Cardiac fibroblast (primary cell): Measurements from ENCODE around the gene ERI3.

Source experiments
- DNase-seq, 2 donors: peaks; one replicate each; pipeline versions ENCODE4 v3.0.0 to v3.0.0-alpha.2; 2010; ENCODE audit warnings: low read depth in 2 of 2
- H3K4me3 ChIP-seq, 2 donors: replicated peaks in 1 of 2; 1 replicate in 1 of 2; 2 replicates in 1 of 2; pipeline ENCODE4 v1.5.1; 2011; ENCODE audit warnings: low read depth in 2 of 2, low read length in 2 of 2, mild to moderate bottlenecking in 2 of 2, moderate library complexity in 1 of 2
- TF ChIP-seq, protein P1 (sequence below): IDR thresholded peaks from one replicate; pipeline ENCODE4 v1.5.1; 2011; ENCODE audit warnings: low read depth, mild to moderate bottlenecking, low read length, inconsistent platforms

Gene ERI3

DNA sequence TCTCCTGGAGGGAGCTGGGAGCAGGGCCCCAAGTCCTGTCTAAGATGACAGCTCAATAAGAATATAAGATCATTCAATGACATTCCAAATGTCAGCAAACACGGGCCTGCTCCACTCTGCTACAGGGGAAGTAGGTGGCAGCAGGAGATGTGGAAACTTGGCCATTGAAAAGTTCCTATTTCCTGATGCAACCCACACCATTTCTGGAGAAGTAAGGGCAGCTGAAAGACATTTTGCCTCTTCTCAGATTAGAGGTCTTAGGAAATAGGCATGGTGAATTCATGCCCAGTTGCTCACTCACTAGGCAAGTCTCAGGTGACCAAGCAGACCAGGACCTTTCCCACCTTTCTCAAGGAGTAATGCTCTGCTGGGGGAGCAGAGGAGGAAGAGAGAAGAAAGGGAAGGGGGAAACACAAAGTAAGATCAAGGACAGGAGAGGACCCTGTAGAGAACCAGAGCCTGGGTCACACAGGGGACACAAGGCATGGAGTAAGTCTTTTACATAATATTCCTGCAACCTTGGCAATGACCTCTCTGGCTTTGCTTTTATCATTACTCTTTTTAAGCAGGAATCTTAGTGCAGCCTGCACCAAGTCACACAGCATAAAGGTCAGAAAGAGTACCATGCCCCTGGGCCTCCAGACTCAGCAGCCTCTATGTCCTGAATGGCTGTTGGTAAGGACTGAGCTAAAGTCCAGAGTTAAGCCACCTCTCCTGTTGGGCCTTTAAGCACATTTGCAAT, 72.9 kb downstream of the ERI3 start:
- DNase-seq = no peak
- TF ChIP-seq, protein P1, sequence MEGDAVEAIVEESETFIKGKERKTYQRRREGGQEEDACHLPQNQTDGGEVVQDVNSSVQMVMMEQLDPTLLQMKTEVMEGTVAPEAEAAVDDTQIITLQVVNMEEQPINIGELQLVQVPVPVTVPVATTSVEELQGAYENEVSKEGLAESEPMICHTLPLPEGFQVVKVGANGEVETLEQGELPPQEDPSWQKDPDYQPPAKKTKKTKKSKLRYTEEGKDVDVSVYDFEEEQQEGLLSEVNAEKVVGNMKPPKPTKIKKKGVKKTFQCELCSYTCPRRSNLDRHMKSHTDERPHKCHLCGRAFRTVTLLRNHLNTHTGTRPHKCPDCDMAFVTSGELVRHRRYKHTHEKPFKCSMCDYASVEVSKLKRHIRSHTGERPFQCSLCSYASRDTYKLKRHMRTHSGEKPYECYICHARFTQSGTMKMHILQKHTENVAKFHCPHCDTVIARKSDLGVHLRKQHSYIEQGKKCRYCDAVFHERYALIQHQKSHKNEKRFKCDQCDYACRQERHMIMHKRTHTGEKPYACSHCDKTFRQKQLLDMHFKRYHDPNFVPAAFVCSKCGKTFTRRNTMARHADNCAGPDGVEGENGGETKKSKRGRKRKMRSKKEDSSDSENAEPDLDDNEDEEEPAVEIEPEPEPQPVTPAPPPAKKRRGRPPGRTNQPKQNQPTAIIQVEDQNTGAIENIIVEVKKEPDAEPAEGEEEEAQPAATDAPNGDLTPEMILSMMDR = no peak
- no peak overlapping the region for H3K4me3 ChIP-seq

DNA sequence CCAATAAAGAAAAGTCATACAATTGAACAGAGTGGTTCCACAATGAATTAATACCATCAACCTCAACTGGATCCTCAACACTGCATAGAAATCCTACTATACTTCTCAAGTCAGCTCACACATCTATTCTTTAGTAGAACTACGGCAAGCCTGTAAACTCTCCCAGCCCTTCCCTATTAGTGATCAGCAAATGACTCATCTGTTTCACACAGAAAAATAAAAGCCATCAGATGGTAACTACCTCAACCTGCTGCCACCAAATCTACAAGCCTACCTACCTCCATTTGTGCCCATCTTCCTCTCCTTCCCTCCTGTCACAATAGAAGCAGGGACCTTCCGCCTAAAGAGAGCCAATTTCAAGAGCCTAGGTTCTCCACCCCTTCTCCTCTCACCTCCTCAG, 78.2 kb downstream of the ERI3 start:
- no peak overlapping the region for H3K4me3 ChIP-seq
- peak in 1 of 2 donors; percentile 20 for DNase-seq
- TF ChIP-seq, protein P1 = no peak

DNA sequence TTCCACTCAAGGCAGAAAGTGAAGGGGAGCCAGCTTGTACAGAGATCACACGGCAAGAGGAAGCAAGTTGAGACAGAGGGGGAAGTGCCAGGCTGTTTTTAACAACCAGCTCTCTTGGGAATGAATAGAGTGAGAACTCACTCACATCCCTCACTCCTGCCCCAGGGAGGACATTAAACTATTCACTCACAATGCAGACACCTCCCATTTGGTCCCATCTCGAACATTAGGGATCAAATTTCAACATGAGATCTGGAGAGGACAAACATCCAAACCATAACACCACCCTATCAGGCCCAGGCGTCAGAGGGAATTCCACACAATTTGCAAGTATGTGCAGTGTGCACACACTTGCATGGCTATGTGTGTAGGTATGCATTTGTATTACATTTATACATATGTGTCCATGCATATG, 79.1 kb downstream of the ERI3 start:
- peak; percentile 34 to 50 for DNase-seq
- H3K4me3 ChIP-seq = no peak overlapping the region
- TF ChIP-seq, protein P1 = no peak

DNA sequence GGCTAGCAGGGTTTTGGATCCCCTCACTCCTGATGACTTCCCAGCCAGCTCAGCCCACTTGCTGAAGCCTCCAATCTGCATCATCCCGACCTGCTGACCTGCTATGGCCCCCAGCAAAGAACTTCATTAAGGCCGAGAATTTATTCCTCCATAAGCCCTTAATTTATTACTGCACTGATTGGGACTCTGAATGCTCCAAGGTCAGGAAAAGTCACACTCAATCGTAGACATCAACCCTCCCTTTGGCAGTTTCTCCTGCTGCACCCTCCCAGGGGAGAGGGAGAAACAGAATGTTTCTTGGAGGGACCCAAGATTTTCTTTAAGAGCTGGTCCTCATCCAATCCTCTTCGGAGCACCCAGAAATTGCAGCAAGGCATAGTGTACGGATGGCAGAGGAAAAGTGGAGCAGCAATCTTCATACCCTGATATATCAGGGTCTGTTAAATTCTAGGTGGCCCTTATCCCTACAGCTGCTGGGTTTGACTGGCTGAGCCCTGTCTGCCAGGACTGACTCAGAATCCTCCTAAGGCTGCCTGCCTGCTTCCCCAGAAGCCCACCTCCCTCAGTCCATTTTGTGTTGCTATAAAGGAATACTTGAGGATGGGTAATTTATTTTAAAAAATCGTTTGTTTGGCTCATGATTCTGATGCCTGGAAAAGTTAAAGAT, 79.6 kb downstream of the ERI3 start:
- TF ChIP-seq, protein P1 = no peak
- no peak overlapping the region for H3K4me3 ChIP-seq
- no peak for DNase-seq

DNA sequence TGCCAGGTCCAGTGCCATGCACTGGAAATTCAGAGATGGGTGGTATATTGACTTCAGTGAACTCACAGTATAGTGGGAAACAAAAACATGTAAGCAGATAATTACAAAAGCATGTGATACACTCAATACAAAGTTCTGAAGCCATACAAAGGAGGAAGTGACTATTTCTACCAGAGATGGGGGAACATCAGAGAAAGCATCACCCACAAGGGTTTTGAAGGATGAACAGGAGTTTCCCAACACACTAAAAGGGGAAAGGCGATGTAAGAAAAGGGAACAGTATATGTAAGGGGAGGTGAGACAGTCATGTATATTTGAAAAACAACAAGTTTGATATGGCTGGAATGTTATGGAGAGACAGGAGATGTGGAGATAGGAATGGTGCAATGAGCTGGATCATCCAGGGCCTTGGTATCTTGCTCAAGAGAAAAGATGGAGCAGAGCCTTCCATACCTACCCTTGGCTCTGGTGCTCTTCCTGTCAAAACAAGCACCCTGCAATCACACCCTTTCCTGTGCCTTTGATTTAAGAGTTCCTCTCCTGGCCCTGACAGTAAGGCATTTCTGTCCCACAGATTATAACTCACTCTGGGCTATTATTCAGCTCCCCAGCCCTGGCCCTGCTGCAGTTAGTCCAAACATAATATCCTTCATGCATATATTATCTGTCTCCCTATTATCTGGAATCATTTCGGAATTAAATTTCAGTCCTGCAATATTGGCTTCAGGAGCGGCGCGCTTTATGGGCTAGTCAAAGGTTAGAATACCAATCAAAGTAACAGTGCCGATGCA, 81.3 kb downstream of the ERI3 start:
- H3K4me3 ChIP-seq = no peak overlapping the region
- TF ChIP-seq, protein P1 = no peak
- no peak for DNase-seq

DNA sequence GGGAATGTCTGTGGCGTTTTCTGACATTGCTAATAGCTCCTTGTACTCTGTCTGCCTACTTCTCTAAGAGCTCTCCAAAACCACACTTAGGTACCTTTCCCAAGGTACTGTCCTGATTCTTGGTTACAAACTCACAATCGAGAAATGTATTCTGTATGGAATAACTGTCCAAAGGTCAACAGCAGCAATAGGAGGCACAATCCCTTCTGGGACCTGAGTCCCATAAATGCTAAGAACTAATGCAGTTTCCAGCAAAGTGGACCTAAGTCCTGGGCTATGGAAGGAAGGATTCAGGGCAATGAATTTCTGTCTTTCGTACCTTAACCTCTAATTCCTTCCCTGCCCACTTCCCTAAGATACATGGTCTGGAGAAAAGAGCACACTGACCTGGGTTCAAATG, 82.1 kb downstream of the ERI3 start:
- TF ChIP-seq, protein P1 = no peak
- no peak for DNase-seq
- no peak overlapping the region for H3K4me3 ChIP-seq
